Endometrial microvascular endothelial cells (primary cell): ENCODE data around the gene TMSB4X. TPM values are rescaled to one million over a fixed set of nuclear protein-coding genes. Genes with fewer than 3 reads are reported as not detected.
"Not testable (repeated sequence)": the region's sequence is repeated elsewhere in the genome, so short reads cannot be mapped to it uniquely, and the experiment has no call there.

Source experiments
- in situ Hi-C: cut with HindIII; loops from 2 replicates; pipeline ENCODE4 v1.10.0; 2017; ENCODE audit warnings: low sequenced_read_pairs, low pct_unique_long_range_greater_than_20kb; ENCODE audit errors: inconsistent ontology term
- total RNA-seq: library from RNA; depleted of rRNA; stranded (reverse); fragments of >200 nt; gene quantifications from one replicate; pipeline ENCODE4 v1.2.3, GENCODE V29; 2015; ENCODE audit errors: inconsistent ontology term

Gene TMSB4X
- total RNA-seq, 1 donor from 2014 or later: 5,249 TPM

DNA sequence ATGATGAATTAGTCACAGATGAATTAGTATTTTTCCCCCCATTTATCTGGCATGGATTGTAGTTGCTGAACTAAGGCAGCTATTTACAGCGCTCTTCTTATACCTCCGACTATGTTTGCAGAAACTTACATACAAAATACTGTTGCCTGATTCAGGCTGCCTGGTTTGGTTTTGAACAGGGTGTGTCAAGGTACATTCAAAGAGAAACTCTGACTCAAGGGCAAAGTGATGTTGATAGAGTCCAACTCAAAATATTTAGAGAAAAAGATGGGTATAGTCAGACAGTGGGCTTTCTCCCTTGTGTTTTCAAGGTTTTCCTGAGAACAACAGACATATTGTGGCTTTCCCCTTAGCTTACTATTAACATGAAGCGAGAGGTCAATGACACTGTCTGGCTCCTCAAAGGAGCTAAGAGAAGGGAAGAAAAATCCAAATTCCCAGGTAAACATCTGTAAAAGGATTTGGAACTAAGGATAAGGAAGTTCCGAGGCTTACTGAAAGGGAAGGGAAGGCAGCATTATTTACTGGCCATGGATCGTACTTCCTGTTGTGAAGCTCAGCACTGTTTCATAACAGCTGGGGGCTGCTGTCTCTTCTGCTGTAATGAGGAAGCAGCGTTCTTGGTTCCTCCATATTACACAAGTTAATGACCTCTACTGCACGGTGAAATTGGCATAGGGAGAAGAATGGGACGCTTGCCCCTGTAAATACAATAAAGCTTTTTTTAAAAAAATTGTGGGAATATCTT, 38.6 kb downstream of the TMSB4X start:
- in situ Hi-C loops: no loop called here

- in situ Hi-C loops: no loop called here
These were observed 39.5 kb downstream of the TMSB4X start for GRCh38 chrX:13014111-13015096.

DNA sequence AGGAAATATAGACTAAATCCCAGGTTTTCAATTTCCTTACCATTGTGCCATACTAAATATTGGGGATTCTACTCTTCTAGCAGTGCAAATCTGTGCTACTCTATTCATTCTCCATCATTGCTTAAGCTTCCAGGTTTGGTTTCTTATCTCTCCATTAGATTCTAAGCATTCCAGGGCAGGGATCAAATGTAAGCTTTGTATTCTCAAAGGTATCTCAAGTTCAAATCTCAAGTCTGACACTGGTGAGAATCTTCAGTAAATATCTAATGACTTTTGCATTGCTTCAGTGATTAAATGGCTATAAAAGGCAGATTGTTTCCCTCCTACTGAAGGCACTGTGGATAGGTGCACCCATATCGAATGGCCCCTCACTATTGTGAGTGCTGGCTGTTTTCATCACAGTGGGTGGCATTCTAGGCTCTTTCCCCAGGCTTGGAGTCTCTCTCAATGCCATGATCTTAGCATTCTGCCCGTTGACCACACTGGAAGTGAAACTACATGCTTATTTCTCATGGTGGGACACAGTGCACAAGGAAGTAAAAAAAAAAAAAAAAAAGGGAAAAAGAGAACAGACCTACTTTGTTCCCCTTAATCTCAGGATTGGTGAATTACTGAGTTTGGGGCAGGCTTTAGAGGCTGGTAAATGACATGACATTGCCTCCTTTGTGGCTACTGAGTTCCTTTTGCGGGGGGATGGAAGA, 40.8 kb downstream of the TMSB4X start:
- in situ Hi-C loops: no loop called here

GRCh38 chrX:13016731-13017130, 41.8 kb downstream of the TMSB4X start:
- in situ Hi-C loops: not testable (repeated sequence)

GRCh38 chrX:13022926-13023325, 48.0 kb downstream of the TMSB4X start:
- in situ Hi-C loops: no loop called here

- in situ Hi-C loops: no loop called here
These were observed 48.7 kb downstream of the TMSB4X start for GRCh38 chrX:13023567-13023966.

GRCh38 chrX:13023979-13024378, 49.1 kb downstream of the TMSB4X start:
- in situ Hi-C loops: no loop called here

DNA sequence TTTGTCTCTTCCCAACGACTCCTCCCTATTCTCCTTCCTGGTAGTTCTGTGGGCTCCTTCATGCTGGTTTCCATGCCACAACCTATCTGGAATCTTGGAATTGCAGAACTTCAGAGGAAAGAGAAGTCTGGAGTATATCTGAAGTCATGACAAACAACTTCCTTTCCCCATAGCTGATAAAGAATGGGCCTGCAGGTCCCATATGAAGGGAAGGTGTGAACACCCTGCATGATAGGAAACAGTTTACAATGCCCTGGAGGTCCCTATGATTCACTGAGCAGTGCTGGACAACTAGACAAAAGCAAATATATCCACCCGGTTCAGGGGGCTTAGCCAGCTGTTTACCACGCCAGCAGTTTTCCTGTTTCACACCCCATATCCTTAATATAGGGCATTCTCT, 50.1 kb downstream of the TMSB4X start:
- in situ Hi-C loops: no loop called here

Other genes with a start within 250 kb of the TMSB4X start
- gene PRPS2, start 183.7 kb upstream of the TMSB4X start, total RNA-seq: 35.0 TPM
- not detected for gene TLR7, start 108.0 kb upstream of the TMSB4X start, total RNA-seq
- gene TLR8, start 68.5 kb upstream of the TMSB4X start, total RNA-seq: not detected
- not detected for gene FAM9C, start 69.5 kb downstream of the TMSB4X start, total RNA-seq